H9 (cell line): ENCODE results near the gene FGFR4. TPM values are rescaled to one million over a fixed set of nuclear protein-coding genes. Genes with fewer than 3 reads are reported as not detected.
A peak's percentile ranks its signal among the peaks of the same experiment; 100 is the strongest.

ENCODE experiments used
- DNase-seq: peaks from one replicate; pipeline ENCODE4 v3.0.0-alpha.2; 2017
- H2AFZ ChIP-seq: one replicate; pipeline ENCODE4 v1.6.1; 2013; ENCODE audit warnings: mild to moderate bottlenecking, low read length, control low read depth, moderate library complexity
- H2AK5ac ChIP-seq: 2 replicates; pipeline ENCODE4 v1.6.1; 2013; ENCODE audit warnings: low read length, control low read depth, mixed read lengths; ENCODE audit not compliant: insufficient read length
- H2BK120ac ChIP-seq: one replicate; pipeline ENCODE4 v1.6.1; 2013; ENCODE audit warnings: low read depth, mild to moderate bottlenecking, low read length, control low read depth, inconsistent platforms; ENCODE audit not compliant: poor library complexity, severe bottlenecking
- H2BK12ac ChIP-seq: 2 replicates; pipeline ENCODE4 v1.6.1; 2013; ENCODE audit warnings: low read length, control low read depth, mixed read lengths, low read depth; ENCODE audit not compliant: insufficient read length
- H2BK15ac ChIP-seq: 2 replicates; pipeline ENCODE4 v1.6.1; 2013; ENCODE audit warnings: low read depth, low read length, control low read depth
- H2BK20ac ChIP-seq: one replicate; pipeline ENCODE4 v1.6.1; 2013; ENCODE audit warnings: low read depth, mild to moderate bottlenecking, low read length, control low read depth, inconsistent platforms; ENCODE audit not compliant: poor library complexity, severe bottlenecking
- H2BK5ac ChIP-seq: 2 replicates; pipeline ENCODE4 v1.6.1; 2013; ENCODE audit warnings: low read length, control low read depth, mixed read lengths; ENCODE audit not compliant: insufficient read length
- H3K14ac ChIP-seq: 2 replicates; pipeline ENCODE4 v1.6.1; 2013; ENCODE audit warnings: low read length, control low read depth; ENCODE audit not compliant: insufficient read depth
- H3K18ac ChIP-seq: 2 replicates; pipeline ENCODE4 v1.6.1; 2013; ENCODE audit warnings: low read depth, mild to moderate bottlenecking, mixed read lengths, low read length, control low read depth; ENCODE audit not compliant: insufficient read length
- H3K23ac ChIP-seq: 2 replicates; pipeline ENCODE4 v1.6.1; 2013; ENCODE audit warnings: low read length, control low read depth, mixed read lengths, low read depth; ENCODE audit not compliant: insufficient read length
- H3K23me2 ChIP-seq: 2 replicates; pipeline ENCODE4 v1.6.1; 2013; ENCODE audit warnings: low read depth, mild to moderate bottlenecking, mixed read lengths, low read length, control low read depth; ENCODE audit not compliant: insufficient read length, poor library complexity, severe bottlenecking
- H3K27ac ChIP-seq: 2 replicates; pipeline ENCODE4 v1.5.1; 2013; ENCODE audit warnings: low read length, control low read depth, mixed read lengths, low read depth; ENCODE audit not compliant: insufficient read length
- H3K27me3 ChIP-seq: 2 replicates; pipeline ENCODE4 v1.6.1; 2013; ENCODE audit warnings: low read length, control low read depth, inconsistent platforms; ENCODE audit not compliant: insufficient read depth
- H3K4ac ChIP-seq: 2 replicates; pipeline ENCODE4 v1.6.1; 2013; ENCODE audit warnings: low read depth, mild to moderate bottlenecking, control low read depth, inconsistent platforms, low read length, moderate library complexity
- H3K4me1 ChIP-seq: 2 replicates; pipeline ENCODE4 v1.6.1; 2013; ENCODE audit warnings: low read length, control low read depth, inconsistent platforms; ENCODE audit not compliant: insufficient read depth
- H3K4me2 ChIP-seq: 2 replicates; pipeline ENCODE4 v1.6.1; 2013; ENCODE audit warnings: low read length, control low read depth, mixed read lengths; ENCODE audit not compliant: insufficient read length, insufficient read depth
- H3K56ac ChIP-seq: 2 replicates; pipeline ENCODE4 v1.6.1; 2013; ENCODE audit warnings: low read depth, mild to moderate bottlenecking, mixed read lengths, low read length, control low read depth; ENCODE audit not compliant: insufficient read length
- H3K79me1 ChIP-seq: 2 replicates; pipeline ENCODE4 v1.6.1; 2013; ENCODE audit warnings: low read depth, mild to moderate bottlenecking, moderate library complexity, low read length, control low read depth, inconsistent platforms; ENCODE audit not compliant: insufficient read depth, poor library complexity, severe bottlenecking
- H3K79me2 ChIP-seq: 2 replicates; pipeline ENCODE4 v1.6.1; 2013; ENCODE audit warnings: low read length, control low read depth, inconsistent platforms; ENCODE audit not compliant: insufficient read depth
- H3K9ac ChIP-seq: 2 replicates; pipeline ENCODE4 v1.6.1; 2013; ENCODE audit warnings: low read length, control low read depth, mixed read lengths; ENCODE audit not compliant: insufficient read length; ENCODE audit errors: extremely low read depth
- H3K9me3 ChIP-seq: one replicate; pipeline ENCODE4 v1.6.1; 2013; ENCODE audit warnings: low read depth, low read length, inconsistent platforms; ENCODE audit not compliant: control insufficient read depth
- H3T11ph ChIP-seq: one replicate; pipeline ENCODE4 v1.6.1; 2013; ENCODE audit warnings: mild to moderate bottlenecking, low read length, control low read depth, inconsistent platforms
- H4K20me1 ChIP-seq: one replicate; pipeline ENCODE4 v1.6.1; 2013; ENCODE audit not compliant: control insufficient read depth, insufficient read length, insufficient read depth
- H4K5ac ChIP-seq: 2 replicates; pipeline ENCODE4 v1.6.1; 2013; ENCODE audit warnings: low read depth, mild to moderate bottlenecking, mixed read lengths, low read length, control low read depth; ENCODE audit not compliant: insufficient read length
- H4K8ac ChIP-seq: replicated peaks from 2 replicates; pipeline ENCODE4 v1.6.1; 2013; ENCODE audit warnings: low read length, control low read depth, mixed read lengths, low read depth; ENCODE audit not compliant: insufficient read length
- H4K91ac ChIP-seq: 2 replicates; pipeline ENCODE4 v1.6.1; 2013; ENCODE audit warnings: low read depth, mild to moderate bottlenecking, moderate library complexity, mixed read lengths, low read length, control low read depth; ENCODE audit not compliant: insufficient read length
- H3K27ac Mint-ChIP-seq, 3 experiments: 2 replicates in 2 of 3; 3 replicates in 1 of 3; pipeline ENCODE4 v1.8.0; 2020 to 2021; ENCODE audit warnings: mixed read lengths in 3 of 3, mild to moderate bottlenecking in 1 of 3, moderate library complexity in 1 of 3
- H3K27me3 Mint-ChIP-seq: 2 replicates; pipeline ENCODE4 v1.8.0; 2021; ENCODE audit warnings: low read depth, mild to moderate bottlenecking, moderate library complexity, mixed read lengths
- H3K36me3 Mint-ChIP-seq, 3 experiments: 2 replicates in 2 of 3; 3 replicates in 1 of 3; pipeline ENCODE4 v1.8.0; 2020 to 2021; ENCODE audit warnings: low read depth in 3 of 3, mixed read lengths in 3 of 3; ENCODE audit not compliant: insufficient read depth in 1 of 3
- H3K4me1 Mint-ChIP-seq, 2 experiments: 2 replicates each; pipeline ENCODE4 v1.8.0; 2020; ENCODE audit warnings: mixed read lengths in 2 of 2
- H3K4me3 Mint-ChIP-seq, 2 experiments: 2 replicates in 1 of 2; 3 replicates in 1 of 2; pipeline ENCODE4 v1.8.0; 2020 to 2021; ENCODE audit warnings: mild to moderate bottlenecking in 2 of 2, mixed read lengths in 2 of 2, moderate library complexity in 1 of 2
- H3K9me3 Mint-ChIP-seq, 2 experiments: 2 replicates in 1 of 2; 3 replicates in 1 of 2; pipeline ENCODE4 v1.8.0; 2020; ENCODE audit warnings: mild to moderate bottlenecking in 2 of 2, mixed read lengths in 2 of 2, moderate library complexity in 1 of 2
- WGBS: extraction: QIAGEN DNeasy Blood & Tissue Kit; methylation state at CpG from one replicate; pipeline ENCODE4 v1.1.7; 2013; ENCODE audit warnings: missing lambda C conversion rate, low lambda C conversion rate, mixed read lengths; ENCODE audit not compliant: insufficient read length; ENCODE audit errors: extremely low coverage; 5-methylcytosine and 5-hydroxymethylcytosine counted together
- total RNA-seq: library from RNA; stranded (reverse); gene quantifications from 2 replicates; pipeline ENCODE4 v1.2.1, GENCODE V29; 2021
- TF ChIP-seq, protein P1 (sequence below): fragments of 200-600 bp; sonication (generic); conservative IDR thresholded peaks from 3 replicates; pipeline ENCODE4 v1.8.0; 2021; ENCODE audit warnings: antibody characterized with exemption, mild to moderate bottlenecking

FGFR4 gene
- total RNA-seq, 1 experiment from 2014 or later = 52.8 TPM

DNA sequence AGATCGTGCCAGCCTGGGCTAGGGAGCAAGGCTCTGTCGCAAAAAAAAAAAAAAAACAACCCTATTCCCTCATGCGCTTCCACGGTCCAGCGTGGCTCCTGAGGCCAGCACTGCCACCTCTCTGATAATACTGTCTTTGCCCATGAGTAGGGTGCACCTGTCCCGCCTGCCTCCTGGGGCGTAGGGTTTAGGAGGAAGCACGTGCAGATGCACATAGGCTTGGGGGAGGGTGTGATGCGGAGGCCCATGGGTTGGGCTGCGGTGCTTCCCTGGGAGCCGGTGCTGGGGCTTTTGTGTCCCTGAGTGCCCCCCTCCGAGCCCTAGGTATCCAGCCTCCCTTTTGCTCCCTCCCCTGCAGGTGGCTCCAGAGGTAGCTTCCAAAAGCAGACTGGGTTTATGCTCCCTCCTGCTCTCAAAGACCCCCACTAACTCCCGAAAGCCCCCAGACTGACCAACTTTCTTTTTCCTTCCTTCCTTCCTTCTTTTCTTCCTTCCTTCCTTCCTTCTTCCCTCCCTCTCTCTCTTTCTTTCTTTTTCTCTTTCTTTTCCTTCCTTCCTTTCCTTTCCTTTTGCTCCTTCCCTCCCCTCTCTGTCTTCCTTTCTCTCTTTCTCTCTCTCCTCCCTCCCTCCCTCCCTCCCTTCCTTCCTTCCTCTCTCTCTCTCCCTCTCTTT lies 12.8 kb downstream of the FGFR4 start:
- Histone ChIP-seq H3K9ac (no peak overlapping the region), H2BK5ac (no peak overlapping the region), H3K4ac (no peak overlapping the region), H2AK5ac (no peak overlapping the region), H3K79me1 (no peaks in the 10 kb centered on the region), H3K27me3 (no peaks in the 10 kb centered on the region), H4K5ac (no peak overlapping the region), H3K4me1 (peaks cover 5% of the 10 kb centered on the region; the same call in 1 of the 2 replicates), H2BK20ac (no peak overlapping the region), H4K91ac (no peak overlapping the region), H2AFZ (no peak overlapping the region), H3K56ac (no peak overlapping the region), H3K14ac (no peak overlapping the region; the same call in 1 of the 2 replicates), H3K79me2 (no peaks in the 10 kb centered on the region), H3T11ph (no peak overlapping the region), H4K20me1 (no peaks in the 10 kb centered on the region), H3K4me2 (no peak overlapping the region), H2BK12ac (no peak overlapping the region), H3K27ac (no peak overlapping the region), H4K8ac (no peak overlapping the region), H3K18ac (no peak overlapping the region), H2BK120ac (no peak overlapping the region), H2BK15ac (no peak overlapping the region), H3K9me3 (no peaks in the 10 kb centered on the region), H3K23ac (no peak overlapping the region), H3K23me2 (no peaks in the 10 kb centered on the region)
- H3K9me3 Mint-ChIP-seq = no peaks in the 10 kb centered on the region
- peak; percentile 75 for DNase-seq
- H3K27ac Mint-ChIP-seq = peak overlapping the region in 1 of 3 experiments; percentile 53; a peak in 3 of 7 replicates
- WGBS = no CpG with 5 or more reads among the region's 13 CpGs
- TF ChIP-seq, protein P1, sequence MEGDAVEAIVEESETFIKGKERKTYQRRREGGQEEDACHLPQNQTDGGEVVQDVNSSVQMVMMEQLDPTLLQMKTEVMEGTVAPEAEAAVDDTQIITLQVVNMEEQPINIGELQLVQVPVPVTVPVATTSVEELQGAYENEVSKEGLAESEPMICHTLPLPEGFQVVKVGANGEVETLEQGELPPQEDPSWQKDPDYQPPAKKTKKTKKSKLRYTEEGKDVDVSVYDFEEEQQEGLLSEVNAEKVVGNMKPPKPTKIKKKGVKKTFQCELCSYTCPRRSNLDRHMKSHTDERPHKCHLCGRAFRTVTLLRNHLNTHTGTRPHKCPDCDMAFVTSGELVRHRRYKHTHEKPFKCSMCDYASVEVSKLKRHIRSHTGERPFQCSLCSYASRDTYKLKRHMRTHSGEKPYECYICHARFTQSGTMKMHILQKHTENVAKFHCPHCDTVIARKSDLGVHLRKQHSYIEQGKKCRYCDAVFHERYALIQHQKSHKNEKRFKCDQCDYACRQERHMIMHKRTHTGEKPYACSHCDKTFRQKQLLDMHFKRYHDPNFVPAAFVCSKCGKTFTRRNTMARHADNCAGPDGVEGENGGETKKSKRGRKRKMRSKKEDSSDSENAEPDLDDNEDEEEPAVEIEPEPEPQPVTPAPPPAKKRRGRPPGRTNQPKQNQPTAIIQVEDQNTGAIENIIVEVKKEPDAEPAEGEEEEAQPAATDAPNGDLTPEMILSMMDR = 0 out of 3 replicates have a peak, but pooled peaks have one; percentile 30
- H3K36me3 Mint-ChIP-seq = peaks cover 7 to 20% (median 10%) of the 10 kb centered on the region in 3 experiments; a peak in 6 of 7 replicates
- H3K4me3 Mint-ChIP-seq = no peak overlapping the region; a peak in 1 of 5 replicates
- H3K4me1 Mint-ChIP-seq = peaks cover 16 to 26% of the 10 kb centered on the region in 2 experiments
- H3K27me3 Mint-ChIP-seq = no peaks in the 10 kb centered on the region; the same call in 1 of the 2 replicates
